Endothelial cell of umbilical vein (primary cell): ENCODE measurements around the gene LMF1. TPM values are rescaled to one million over a fixed set of nuclear protein-coding genes. Genes with fewer than 3 reads are reported as not detected.

Experiments
- BruUV-seq: library from RNA; stranded (reverse); fragments of 400-500 nt; replicated peaks from 2 replicates; lab custom pipeline; 2021; lab: Mats Ljungman, UMichigan
- CTCF ChIA-PET: fragments of 300-600, 350-600 bp; sonication (Branson Sonifier 250); formaldehyde crosslinking; loops from one replicate; lab custom pipeline; 2021; ENCODE audit warnings: antibody characterized with exemption, inconsistent platforms; lab: Charles Lee
- POLR2A ChIA-PET: fragments of 300-600, 350-600 bp; sonication (Branson Sonifier 250); formaldehyde crosslinking; loops from one replicate; lab custom pipeline; 2021; ENCODE audit warnings: antibody characterized with exemption, inconsistent platforms; lab: Charles Lee
- DNase-seq: peaks from one replicate; pipeline ENCODE4 v3.0.0-alpha.2; 2011; ENCODE audit warnings: low read depth, low spot score
- FAIRE-seq: peaks from 2 replicates; lab custom pipeline; 2011; peaks lifted over from hg19 to GRCh38; lab: Jason Lieb, UNC
- H2AFZ ChIP-seq: 2 replicates; pipeline ENCODE4 v1.6.0; 2012; ENCODE audit warnings: low read depth, low read length, control low read depth, inconsistent platforms
- H3K27ac ChIP-seq: 2 replicates; pipeline ENCODE4 v1.5.1; 2011; ENCODE audit warnings: low read depth, mild to moderate bottlenecking, control low read depth, low read length, moderate library complexity; ENCODE audit not compliant: insufficient read depth
- H3K27me3 ChIP-seq, 2 experiments: 2 replicates each; pipeline versions ENCODE4 v1.6.0 to v1.6.1; 2011; ENCODE audit warnings: low read length in 2 of 2, mixed read lengths in 1 of 2; ENCODE audit not compliant: control insufficient read depth in 2 of 2, insufficient read depth in 2 of 2
- H3K36me3 ChIP-seq, 2 experiments: 2 replicates in 1 of 2; 3 replicates in 1 of 2; pipeline ENCODE4 v1.5.1; 2011; ENCODE audit warnings: low read length in 2 of 2, mild to moderate bottlenecking in 1 of 2, moderate library complexity in 1 of 2; ENCODE audit not compliant: control insufficient read depth in 2 of 2, insufficient read depth in 2 of 2; ENCODE audit errors: extremely low read depth in 1 of 2
- H3K4me1 ChIP-seq: 3 replicates; pipeline ENCODE4 v1.5.1; 2011; ENCODE audit warnings: mild to moderate bottlenecking, low read length; ENCODE audit not compliant: control insufficient read depth, insufficient read depth; ENCODE audit errors: extremely low read depth
- H3K4me2 ChIP-seq: 2 replicates; pipeline ENCODE4 v1.6.1; 2011; ENCODE audit warnings: low read length, control low read depth, mixed read lengths; ENCODE audit not compliant: insufficient read depth
- H3K4me3 ChIP-seq, 3 experiments: fragments of 200-600 bp in 1 of 3; sonication (generic), shearing (Covaris generic) in 1 of 3; replicated peaks in 1 of 3; 2 replicates each; pipeline ENCODE4 v1.5.1; 2011 to 2016; ENCODE audit warnings: control low read depth in 3 of 3, low read length in 3 of 3, mild to moderate bottlenecking in 2 of 3, inconsistent platforms in 1 of 3, low read depth in 1 of 3, moderate library complexity in 1 of 3; ENCODE audit not compliant: insufficient read depth in 1 of 3
- H3K79me2 ChIP-seq: 2 replicates; pipeline ENCODE4 v1.6.0; 2012; ENCODE audit warnings: low read length, inconsistent platforms; ENCODE audit not compliant: control insufficient read depth, insufficient read depth
- H3K9ac ChIP-seq: replicated peaks from 2 replicates; pipeline ENCODE3; 2011; ENCODE audit warnings: low read length, control low read depth; ENCODE audit not compliant: insufficient read depth; ENCODE audit errors: extremely low read depth
- H3K9me1 ChIP-seq: replicated peaks from 3 replicates; pipeline ENCODE4 v1.6.0; 2011; ENCODE audit warnings: mild to moderate bottlenecking, low read length; ENCODE audit not compliant: control insufficient read depth, insufficient read depth; ENCODE audit errors: extremely low read depth
- H3K9me3 ChIP-seq: replicated peaks from 2 replicates; pipeline ENCODE4 v1.5.1; 2012; ENCODE audit warnings: low read length, inconsistent platforms; ENCODE audit not compliant: control insufficient read depth, insufficient read depth
- H4K20me1 ChIP-seq: replicated peaks from 2 replicates; pipeline ENCODE3; 2011; ENCODE audit warnings: mild to moderate bottlenecking, low read length; ENCODE audit not compliant: control insufficient read depth, insufficient read depth; ENCODE audit errors: extremely low read depth
- EZH2 ChIP-seq: IDR thresholded peaks from 2 replicates; pipeline ENCODE4 v1.6.1; 2012; ENCODE audit warnings: borderline replicate concordance, low read depth, mild to moderate bottlenecking, moderate library complexity, low read length, inconsistent platforms; ENCODE audit not compliant: severe bottlenecking
- FOS ChIP-seq: IDR thresholded peaks from 2 replicates; pipeline ENCODE4 v1.6.1; 2011; ENCODE audit warnings: mild to moderate bottlenecking, low read length, moderate library complexity, borderline replicate concordance; ENCODE audit not compliant: insufficient read depth
- MYC ChIP-seq: IDR thresholded peaks from one replicate; pipeline ENCODE4 v1.6.1; 2011; ENCODE audit warnings: mild to moderate bottlenecking, low read depth, low read length
- POLR2A ChIP-seq: IDR thresholded peaks from 2 replicates; pipeline ENCODE4 v1.6.1; 2012; ENCODE audit warnings: low read depth, mild to moderate bottlenecking, control low read depth, low read length
- POLR2AphosphoS5 ChIP-seq: IDR thresholded peaks from 2 replicates; pipeline ENCODE4 v1.6.1; 2012; ENCODE audit warnings: low read depth, mild to moderate bottlenecking, control low read depth, low read length, moderate library complexity; ENCODE audit not compliant: insufficient read depth
- dilution Hi-C: fragments of 300-500 bp; cut with MboI; formaldehyde crosslinking; loops from one replicate; pipeline ENCODE4 v1.15.0; 2019; ENCODE audit warnings: low sequenced_read_pairs; ENCODE audit not compliant: extremely low pct_ligation_motif_present
- intact Hi-C: fragments of 100-400 bp; cut with micrococcal nuclease; formaldehyde crosslinking; loops from one replicate; pipeline ENCODE4 v1.10.0; 2022
- polyA plus RNA-seq, 4 experiments: library from polyadenylated mRNA; depleted of rRNA in 3 of 4; stranded (reverse) in 3 of 4; unstranded in 1 of 4; fragments of >200 nt; gene quantifications; 2 replicates each; pipeline versions ENCODE4 v1.2.1 to v1.2.3, GENCODE V29; 2011 to 2012; ENCODE audit warnings: missing spikeins in 1 of 4
- total RNA-seq: library from RNA; stranded (reverse); gene quantifications from 2 replicates; pipeline ENCODE4 v1.2.3, GENCODE V29; 2021
- TF ChIP-seq, protein P1 (sequence below): IDR thresholded peaks from 2 replicates; pipeline ENCODE4 v1.6.1; 2011; ENCODE audit not compliant: insufficient read depth, insufficient read length
- TF ChIP-seq, protein P2 (sequence below), 2 donors: IDR thresholded peaks; 1 replicate in 1 of 2; 2 replicates in 1 of 2; pipeline ENCODE4 v1.5.1; 2011; ENCODE audit warnings: low read length in 2 of 2, mild to moderate bottlenecking in 2 of 2, moderate library complexity in 2 of 2, control low read depth in 1 of 2, inconsistent platforms in 1 of 2, low read depth in 1 of 2; ENCODE audit not compliant: insufficient read depth in 1 of 2; ENCODE audit errors: extremely low read depth in 1 of 2

Gene LMF1
- total and polyA plus RNA-seq, 2 donors (not counting 3 experiments of a cell fraction or from before 2014, with no cell fraction given): 17.8 TPM

DNA sequence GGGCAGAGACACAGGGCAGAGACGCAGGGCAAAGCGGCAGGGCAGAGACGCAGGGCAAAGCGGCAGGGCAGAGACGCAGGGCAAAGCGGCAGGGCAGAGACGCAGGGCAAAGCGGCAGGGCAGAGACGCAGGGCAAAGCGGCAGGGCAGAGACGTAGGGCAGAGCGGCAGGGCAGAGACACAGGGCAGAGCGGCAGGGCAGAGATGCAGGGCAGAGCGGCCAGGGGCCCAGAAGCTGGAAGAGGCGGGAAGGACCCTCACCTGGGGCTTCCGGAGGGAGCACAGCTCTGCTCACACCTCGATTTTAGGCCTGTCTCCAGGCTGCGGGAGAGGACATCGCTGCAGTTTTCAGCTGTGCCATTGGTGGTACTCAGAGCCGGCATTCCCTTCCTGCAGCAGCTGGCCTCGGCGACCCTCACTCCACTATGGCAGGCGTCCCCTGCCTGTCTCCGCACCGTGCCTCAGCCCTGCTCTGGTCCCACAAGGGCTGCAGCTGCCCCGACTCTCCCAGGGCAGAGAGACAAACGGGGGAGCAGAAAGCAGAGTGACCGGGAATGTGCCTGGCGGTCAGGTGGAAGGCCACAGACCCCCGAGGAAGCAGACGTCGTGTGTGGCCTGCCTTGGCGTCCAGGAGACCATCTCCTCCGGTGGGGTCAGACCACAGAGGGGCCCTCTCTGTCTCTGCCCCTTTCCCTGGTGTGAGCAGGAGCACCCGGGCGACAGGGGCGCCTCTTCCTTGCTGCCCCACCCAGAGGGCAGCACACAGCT, 40.7 kb upstream of the LMF1 start:
- Histone ChIP-seq H3K4me3 (no peak overlapping the region), H4K20me1 (no peaks in the 10 kb centered on the region), H3K36me3 (no peaks in the 10 kb centered on the region), H3K4me1 (no peaks in the 10 kb centered on the region), H3K79me2 (no peaks in the 10 kb centered on the region), H3K4me2 (no peak overlapping the region), H3K9me1 (no peaks in the 10 kb centered on the region), H3K27me3 (no peaks in the 10 kb centered on the region), H3K9me3 (no peaks in the 10 kb centered on the region), H3K9ac (no peak overlapping the region), H2AFZ (no peak overlapping the region), H3K27ac (no peak overlapping the region)
- dilution Hi-C loops: no loop called here
- BruUV-seq: no TSS peak
- intact Hi-C loops: no loop called here
- TF ChIP-seq EZH2 (no peak), POLR2A (no peak), POLR2AphosphoS5 (no peak), FOS (no peak), MYC (no peak)
- TF ChIP-seq, protein P1, sequence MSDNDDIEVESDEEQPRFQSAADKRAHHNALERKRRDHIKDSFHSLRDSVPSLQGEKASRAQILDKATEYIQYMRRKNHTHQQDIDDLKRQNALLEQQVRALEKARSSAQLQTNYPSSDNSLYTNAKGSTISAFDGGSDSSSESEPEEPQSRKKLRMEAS: no peak
- TF ChIP-seq, protein P2, sequence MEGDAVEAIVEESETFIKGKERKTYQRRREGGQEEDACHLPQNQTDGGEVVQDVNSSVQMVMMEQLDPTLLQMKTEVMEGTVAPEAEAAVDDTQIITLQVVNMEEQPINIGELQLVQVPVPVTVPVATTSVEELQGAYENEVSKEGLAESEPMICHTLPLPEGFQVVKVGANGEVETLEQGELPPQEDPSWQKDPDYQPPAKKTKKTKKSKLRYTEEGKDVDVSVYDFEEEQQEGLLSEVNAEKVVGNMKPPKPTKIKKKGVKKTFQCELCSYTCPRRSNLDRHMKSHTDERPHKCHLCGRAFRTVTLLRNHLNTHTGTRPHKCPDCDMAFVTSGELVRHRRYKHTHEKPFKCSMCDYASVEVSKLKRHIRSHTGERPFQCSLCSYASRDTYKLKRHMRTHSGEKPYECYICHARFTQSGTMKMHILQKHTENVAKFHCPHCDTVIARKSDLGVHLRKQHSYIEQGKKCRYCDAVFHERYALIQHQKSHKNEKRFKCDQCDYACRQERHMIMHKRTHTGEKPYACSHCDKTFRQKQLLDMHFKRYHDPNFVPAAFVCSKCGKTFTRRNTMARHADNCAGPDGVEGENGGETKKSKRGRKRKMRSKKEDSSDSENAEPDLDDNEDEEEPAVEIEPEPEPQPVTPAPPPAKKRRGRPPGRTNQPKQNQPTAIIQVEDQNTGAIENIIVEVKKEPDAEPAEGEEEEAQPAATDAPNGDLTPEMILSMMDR (IDR thresholded peaks at IDR 0.05; ENCODE audit: extremely low read depth in 1 of 2, insufficient read depth in 1 of 2, low read depth in 1 of 2, low read length in 2 of 2): no peak
- CTCF ChIA-PET: no interaction called here
- FAIRE-seq (no peak), DNase-seq (no peak)
- POLR2A ChIA-PET: no interaction called here
